Left cardiac atrium (tissue), 4 donors: ENCODE measurements around the gene ESYT2. TPM values are rescaled to one million over a fixed set of nuclear protein-coding genes. Genes with fewer than 3 reads are reported as not detected.
A peak's percentile ranks its signal among the peaks of the same experiment; 100 is the strongest.
"Not testable (repeated sequence)": the region's sequence is repeated elsewhere in the genome, so short reads cannot be mapped to it uniquely, and the experiment has no call there.

Source experiments
- ATAC-seq, 2 donors: fragments of 200-7000 bp; cut with Tn5 transposase; one replicate each; pipeline ENCODE4 v1.9.1; 2020; ENCODE audit warnings: mild to moderate bottlenecking in 2 of 2, moderate library complexity in 2 of 2
- DNase-seq: peaks from one replicate; pipeline ENCODE4 v3.0.0-alpha.2; 2020
- intact Hi-C, 2 donors: fragments of 100-400 bp; cut with DNase I; formaldehyde crosslinking; loops; one replicate each; pipeline versions ENCODE4 v1.14.1 to v1.15.1; 2022 to 2023
- total RNA-seq, 2 donors: library from RNA; stranded (reverse); fragmentation: NEBNext Ultra II Directional; extraction: Animal tissue kit (Norgen Biotek cat#: 25700); gene quantifications; one replicate each; pipeline ENCODE4 v1.2.1, GENCODE V29; 2021
- donor health status: DM: no; HTN: yes; CAD: no.
- donor health status: DM: no; HTN: yes; CAD: no; lungs with severe emphysema.
- donor health status: DM: yes; HTN: yes; CAD: no.
- donor health status: Dilated cardiomyopathy.

The ESYT2 gene
- total RNA-seq, 2 donors from 2014 or later, result 46.5 to 79.3 TPM

GRCh38 chr7:158723714-158724385 lies 105.5 kb downstream of the ESYT2 start:
- ATAC-seq, result no peak
- intact Hi-C loops, result no loop called here
- no peak for DNase-seq

- DNase-seq (no peak), ATAC-seq (no peak)
- intact Hi-C loops, result no loop called here
These were observed 106.0 kb downstream of the ESYT2 start for GRCh38 chr7:158723266-158723665.

DNA sequence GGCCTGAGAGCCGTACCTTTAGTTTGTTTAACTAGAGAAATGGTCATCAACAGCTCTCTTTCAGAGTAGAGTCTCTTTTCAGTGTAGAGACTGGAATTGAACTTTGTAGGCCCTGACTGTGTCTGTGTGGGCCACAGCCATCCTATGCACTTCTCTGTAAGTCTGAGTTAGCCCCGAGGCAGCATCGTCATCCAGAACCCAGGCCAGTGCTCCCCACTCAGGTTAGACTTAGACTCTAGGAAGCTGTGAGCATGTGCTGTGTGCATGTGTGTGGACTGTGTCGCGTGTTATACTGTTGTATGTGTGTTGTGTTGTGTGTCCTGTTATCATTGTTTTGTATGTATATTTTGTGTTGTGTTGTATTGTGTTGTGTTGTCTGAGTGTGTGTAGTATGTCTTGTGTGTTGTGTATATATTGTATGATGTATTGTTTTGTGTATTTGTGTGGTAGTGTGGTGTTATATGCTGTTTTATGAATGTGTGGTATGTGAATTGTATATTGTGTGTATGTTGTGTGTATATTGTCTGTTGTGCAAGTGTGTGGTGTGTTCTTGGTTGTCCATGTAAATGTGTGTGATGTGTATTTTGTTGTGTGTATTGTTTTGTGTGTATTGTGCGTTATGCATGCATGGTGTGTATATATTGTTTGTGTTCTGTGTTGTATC lies 106.6 kb downstream of the ESYT2 start:
- DNase-seq (no peak), ATAC-seq (no peak)
- intact Hi-C loops, result no loop called here

GRCh38 chr7:158720112-158720511 lies 109.2 kb downstream of the ESYT2 start:
- intact Hi-C loops, result no loop called here
- ATAC-seq (no peak), DNase-seq (no peak)

GRCh38 chr7:158716802-158717201 lies 112.5 kb downstream of the ESYT2 start:
- intact Hi-C loops, result no loop called here
- DNase-seq (no peak), ATAC-seq (no peak)

- ATAC-seq (peak; percentile 17 to 29), DNase-seq (no peak)
- intact Hi-C loops, result no loop called here
These were observed 118.6 kb downstream of the ESYT2 start for GRCh38 chr7:158710651-158711102.

DNA sequence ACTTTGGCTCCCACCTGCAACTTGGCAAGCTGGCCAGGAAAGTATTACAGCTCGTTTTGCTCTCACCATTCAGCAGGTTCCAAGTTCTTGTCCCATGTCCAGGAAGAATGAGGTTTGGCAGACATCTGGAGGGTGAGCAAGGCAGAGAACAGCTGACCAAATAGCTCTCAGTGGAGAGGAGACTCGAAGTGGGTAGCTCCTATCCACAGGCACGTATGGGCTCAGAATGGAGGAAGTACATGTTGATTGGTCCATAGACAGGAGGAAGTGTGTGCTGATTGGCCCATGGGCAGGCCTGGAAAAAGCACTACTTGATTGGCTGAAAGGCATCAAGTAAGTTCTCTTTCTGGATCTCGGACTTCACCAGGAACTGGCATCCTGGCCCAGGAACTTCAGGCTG lies 121.7 kb downstream of the ESYT2 start:
- ATAC-seq (no peak), DNase-seq (no peak)
- intact Hi-C loops, result no loop called here

DNA sequence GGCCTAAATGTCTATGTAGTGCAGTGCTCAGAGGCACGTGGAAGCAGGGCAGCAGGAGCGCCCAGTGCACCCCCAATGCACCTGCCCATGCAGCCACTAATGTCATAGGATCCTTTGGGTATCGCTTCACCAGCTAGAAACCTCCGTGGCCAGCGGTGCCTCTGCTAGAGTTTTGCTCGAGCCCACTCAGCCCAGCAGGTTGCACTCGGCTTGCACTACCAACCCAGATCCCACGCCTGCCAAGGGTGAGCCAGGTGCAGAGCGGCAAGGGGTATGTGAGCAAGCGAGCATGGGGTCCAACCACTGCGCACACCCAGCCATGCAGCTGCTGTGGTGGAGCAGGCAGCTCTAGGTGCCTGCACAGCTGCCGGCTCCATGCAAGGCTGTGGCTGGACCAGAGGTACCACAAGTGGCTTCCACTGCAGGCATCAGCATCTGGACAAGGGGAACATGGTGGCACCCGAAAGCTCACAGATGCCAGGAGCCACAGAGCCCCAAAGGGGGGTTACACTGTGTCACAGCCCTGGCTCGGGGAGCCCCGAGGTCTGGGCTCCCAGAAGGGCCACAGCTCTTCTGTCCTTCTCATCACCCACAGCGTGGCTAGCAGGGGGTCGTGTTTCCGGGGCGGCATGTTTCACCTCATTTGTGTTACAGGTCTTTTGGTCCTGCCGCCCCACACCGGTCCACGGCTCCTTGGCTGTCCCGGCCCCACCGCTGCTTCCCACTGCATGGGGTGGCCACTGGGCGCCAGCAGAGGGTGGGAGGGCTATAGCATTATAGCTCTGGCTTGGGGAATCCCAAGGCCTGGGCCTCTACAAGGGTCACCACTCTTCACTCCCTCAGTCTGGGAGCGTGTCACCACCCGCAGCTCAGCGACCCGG lies 122.4 kb downstream of the ESYT2 start:
- intact Hi-C loops, result no loop called here
- ATAC-seq, result no peak
- no peak for DNase-seq

DNA sequence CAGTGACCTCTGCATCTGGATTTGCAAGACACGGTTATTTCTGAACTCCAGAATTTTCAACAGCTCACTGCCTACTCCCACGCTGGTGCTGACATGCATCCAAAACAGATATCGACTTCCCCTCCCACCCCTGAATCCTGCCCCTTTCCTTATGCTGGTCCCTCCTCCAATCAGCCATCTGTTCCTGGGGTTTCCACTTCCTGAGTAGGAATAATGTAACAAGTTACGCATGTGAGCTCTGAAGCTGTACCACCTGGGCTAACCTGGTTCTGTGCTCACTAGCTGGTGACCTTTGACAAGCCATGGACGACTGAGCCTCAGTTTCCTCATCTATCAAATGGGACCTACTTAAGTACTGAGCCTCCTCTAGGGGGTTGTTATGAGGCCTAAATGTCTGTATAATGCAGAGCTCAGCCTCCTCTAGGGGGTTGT lies 123.0 kb downstream of the ESYT2 start:
- no peak for DNase-seq
- intact Hi-C loops, result no loop called here
- ATAC-seq, result no peak

DNA sequence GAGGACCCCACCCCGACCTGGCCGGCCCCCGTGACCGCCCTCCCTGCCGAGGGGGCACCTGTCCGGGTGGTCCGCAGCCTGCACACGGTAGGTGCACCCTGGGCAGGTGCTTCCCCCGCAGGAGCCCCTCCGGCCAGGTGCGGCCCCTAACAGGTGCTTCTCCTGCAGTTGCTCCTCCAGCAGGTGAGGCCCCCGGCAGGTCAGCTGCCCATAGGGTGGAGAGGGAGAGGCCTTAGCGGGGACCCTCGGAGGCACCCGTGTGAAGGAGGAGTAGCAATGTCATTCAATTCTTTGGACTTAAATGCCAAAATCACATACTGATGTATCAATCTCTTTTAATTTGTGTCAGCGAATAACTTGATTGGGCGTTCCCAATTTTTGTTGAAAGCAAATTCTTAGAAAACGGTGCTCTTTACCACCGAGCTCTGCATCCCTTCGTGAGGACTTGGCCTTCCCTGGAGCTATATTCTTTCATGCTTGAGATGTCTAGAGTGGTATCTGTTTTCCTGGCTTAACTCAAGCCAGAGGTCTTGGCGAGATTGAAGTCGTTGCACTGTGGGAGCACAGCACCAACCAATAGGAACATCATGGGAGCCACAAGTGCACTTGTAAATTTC lies 124.0 kb downstream of the ESYT2 start:
- intact Hi-C loops, result no loop called here
- ATAC-seq (no peak), DNase-seq (no peak)

- DNase-seq, result peak; percentile 99
- intact Hi-C loops, result no loop called here
These were observed 124.6 kb downstream of the ESYT2 start, which contains the start of gene NCAPG2 for GRCh38 chr7:158704524-158705233. Gene NCAPG2 (minus strand): TSS chr7:158704804. CDS start chr7:158701899, 2,905 bp downstream.

GRCh38 chr7:158703679-158704523 lies 125.4 kb downstream of the ESYT2 start:
- intact Hi-C loops, ATAC-seq, DNase-seq: not testable (repeated sequence)

More at GRCh38 chr7:158704524-158705233, 124.6 kb downstream of the ESYT2 start, which contains the start of gene NCAPG2:
- peak; percentile 99 for ATAC-seq

DNA sequence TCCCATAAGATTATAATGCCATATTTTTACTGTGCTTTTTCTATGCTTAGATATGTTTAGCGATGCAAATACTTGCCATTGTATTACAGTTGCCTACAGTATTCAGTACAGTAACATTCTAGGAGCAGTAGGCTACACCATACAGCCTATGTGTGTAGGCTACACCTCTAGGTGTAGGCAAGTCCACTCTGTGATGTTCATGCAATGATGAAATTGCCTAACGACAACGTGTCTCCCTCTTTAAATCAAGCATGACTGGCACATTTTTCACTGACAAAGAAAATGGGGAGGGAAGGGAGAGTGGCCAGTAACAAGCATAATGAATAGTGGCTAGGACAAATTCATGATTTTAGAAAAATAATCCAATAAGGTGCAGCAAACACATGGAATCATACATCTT lies 126.4 kb downstream of the ESYT2 start:
- DNase-seq, result no peak

DNA sequence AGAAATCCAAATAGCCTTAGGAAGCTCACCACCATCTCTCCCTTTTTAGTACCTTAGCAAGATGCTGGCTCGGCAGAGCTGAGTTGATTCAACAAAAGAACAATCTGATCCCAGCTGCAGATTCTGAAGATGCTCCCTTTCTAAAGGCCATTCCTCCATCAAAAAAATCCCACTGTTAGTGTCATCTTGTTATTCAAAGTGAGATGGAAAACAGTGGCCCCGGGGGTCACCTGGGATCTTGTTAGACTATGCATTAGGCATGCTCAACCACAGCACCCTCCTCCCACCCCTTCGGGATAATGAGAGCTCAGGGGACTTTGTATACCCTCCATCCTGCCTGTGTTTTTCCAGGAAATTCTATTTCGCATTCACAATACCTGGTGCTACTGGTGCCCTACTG lies 127.1 kb downstream of the ESYT2 start:
- DNase-seq, result no peak
- ATAC-seq, result no peak
- intact Hi-C loops, result no loop called here

More for the DNA sequence above, 126.4 kb downstream of the ESYT2 start:
- intact Hi-C loops, result no loop called here
- ATAC-seq, result no peak

DNA sequence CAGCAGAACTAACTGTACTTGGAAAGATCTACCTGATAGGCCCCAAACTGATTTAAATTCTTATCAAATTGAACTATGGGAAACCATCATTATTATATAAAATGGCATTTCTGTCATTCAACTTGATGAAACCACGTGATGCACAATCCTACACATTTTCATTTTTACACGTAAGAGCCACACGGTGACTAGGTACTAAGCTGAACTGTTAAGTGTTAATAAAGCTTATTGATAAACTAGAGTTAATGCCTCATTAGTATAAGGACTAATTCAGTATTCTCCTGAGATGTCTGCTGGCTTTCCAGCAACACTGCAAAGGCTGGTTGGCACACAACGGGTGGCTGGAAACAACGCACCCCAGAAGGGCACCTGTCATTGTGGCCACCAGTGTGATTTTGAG lies 129.3 kb downstream of the ESYT2 start:
- no peak for ATAC-seq
- DNase-seq, result no peak
- intact Hi-C loops, result no loop called here

- ATAC-seq, result no peak
- intact Hi-C loops, result loop anchor here in 1 of 2 donors (5.0 kb wide), 1 partner anchor 278 kb away; no protein-coding TSS in a partner anchor
- DNase-seq, result no peak
These were observed 130.0 kb downstream of the ESYT2 start for GRCh38 chr7:158699341-158699740.

DNA sequence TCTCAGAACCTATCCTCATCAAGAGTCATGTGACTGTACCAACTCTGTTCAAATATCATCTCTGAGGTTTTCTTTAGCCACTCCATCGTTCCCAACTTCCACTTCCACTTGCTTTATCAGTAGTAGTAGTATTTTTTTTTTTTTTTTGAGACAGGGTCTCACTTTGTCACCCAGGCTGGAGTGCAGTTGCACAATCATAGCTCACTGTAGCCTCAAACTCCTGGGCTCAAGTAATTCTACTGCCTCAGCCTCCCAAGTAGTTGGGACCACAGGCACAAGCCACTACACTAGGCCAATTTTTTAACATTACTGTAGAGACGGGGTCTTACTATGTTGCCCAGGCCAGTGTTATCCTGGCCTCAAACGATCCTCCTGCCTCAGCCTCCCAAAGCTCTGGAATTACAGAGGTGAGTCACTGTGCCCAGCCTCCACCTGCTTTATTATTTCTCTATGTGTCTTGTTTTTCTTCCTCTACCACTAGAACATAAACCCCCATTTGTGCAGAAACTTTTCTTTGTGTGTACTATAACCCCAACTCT lies 130.6 kb downstream of the ESYT2 start:
- no peak for ATAC-seq
- intact Hi-C loops, result loop anchor here in 1 of 2 donors (5.0 kb wide), 1 partner anchor 279 kb away; no protein-coding TSS in a partner anchor

More for the DNA sequence above, 130.6 kb downstream of the ESYT2 start:
- no peak for DNase-seq
